Brain microvascular endothelial cell (primary cell): ENCODE data around the gene PRPS1.
A peak's percentile ranks its signal among the peaks of the same experiment; 100 is the strongest.

Source experiments
- DNase-seq: peaks from one replicate; pipeline ENCODE4 v3.0.0-alpha.2; 2020
- H3K27ac ChIP-seq: fragments of 250-450 bp; sonication (Bioruptor Pico); 2 replicates; pipeline ENCODE4 v1.5.1; 2020; ENCODE audit warnings: mild to moderate bottlenecking, moderate library complexity
- H3K27me3 ChIP-seq: fragments of 250-450 bp; sonication (Bioruptor Pico); replicated peaks from 2 replicates; pipeline ENCODE4 v1.5.1; 2020; ENCODE audit warnings: mild to moderate bottlenecking
- H3K36me3 ChIP-seq: fragments of 250-450 bp; sonication (Bioruptor Pico); replicated peaks from 2 replicates; pipeline ENCODE4 v1.5.1; 2020; ENCODE audit warnings: mild to moderate bottlenecking
- H3K4me3 ChIP-seq: 2 replicates; pipeline ENCODE4 v1.5.1; 2011; ENCODE audit warnings: low read depth, mild to moderate bottlenecking, control low read depth, low read length, moderate library complexity
- in situ Hi-C: cut with HindIII; loops from 2 replicates; pipeline ENCODE4 v1.10.0; 2017; ENCODE audit warnings: low sequenced_read_pairs, low pct_ligation_motif_present
- TF ChIP-seq, protein P1 (sequence below): IDR thresholded peaks from 2 replicates; pipeline ENCODE4 v1.5.1; 2011; ENCODE audit warnings: low read depth, mild to moderate bottlenecking, moderate library complexity, low read length, control low read depth, inconsistent platforms; ENCODE audit errors: missing control alignments

PRPS1 gene

DNA sequence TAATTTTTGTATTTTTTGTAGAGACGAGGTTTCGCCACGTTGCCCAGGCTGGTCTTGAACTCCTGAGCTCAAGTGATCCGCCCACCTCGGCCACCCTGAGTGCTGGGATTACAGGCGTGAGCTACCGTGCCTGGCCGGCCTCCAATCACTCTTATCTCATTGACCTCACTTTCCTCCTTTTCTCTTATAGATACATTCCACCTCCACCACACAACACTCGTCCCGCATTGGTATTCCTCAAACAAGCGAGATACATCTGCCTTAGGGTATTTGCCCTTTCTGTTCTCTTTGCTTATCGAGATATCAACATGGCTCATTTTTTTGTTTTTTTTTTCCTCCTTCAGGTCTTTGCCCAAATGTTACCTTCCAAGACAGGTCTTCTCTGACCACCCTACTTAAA, 1.8 kb upstream of the PRPS1 start:
- no peak for DNase-seq
- Histone ChIP-seq H3K27me3 (no peaks in the 10 kb centered on the region), H3K36me3 (no peaks in the 10 kb centered on the region), H3K27ac (no peak overlapping the region), H3K4me3 (no peak overlapping the region)
- in situ Hi-C loops, result no loop called here
- TF ChIP-seq, protein P1, sequence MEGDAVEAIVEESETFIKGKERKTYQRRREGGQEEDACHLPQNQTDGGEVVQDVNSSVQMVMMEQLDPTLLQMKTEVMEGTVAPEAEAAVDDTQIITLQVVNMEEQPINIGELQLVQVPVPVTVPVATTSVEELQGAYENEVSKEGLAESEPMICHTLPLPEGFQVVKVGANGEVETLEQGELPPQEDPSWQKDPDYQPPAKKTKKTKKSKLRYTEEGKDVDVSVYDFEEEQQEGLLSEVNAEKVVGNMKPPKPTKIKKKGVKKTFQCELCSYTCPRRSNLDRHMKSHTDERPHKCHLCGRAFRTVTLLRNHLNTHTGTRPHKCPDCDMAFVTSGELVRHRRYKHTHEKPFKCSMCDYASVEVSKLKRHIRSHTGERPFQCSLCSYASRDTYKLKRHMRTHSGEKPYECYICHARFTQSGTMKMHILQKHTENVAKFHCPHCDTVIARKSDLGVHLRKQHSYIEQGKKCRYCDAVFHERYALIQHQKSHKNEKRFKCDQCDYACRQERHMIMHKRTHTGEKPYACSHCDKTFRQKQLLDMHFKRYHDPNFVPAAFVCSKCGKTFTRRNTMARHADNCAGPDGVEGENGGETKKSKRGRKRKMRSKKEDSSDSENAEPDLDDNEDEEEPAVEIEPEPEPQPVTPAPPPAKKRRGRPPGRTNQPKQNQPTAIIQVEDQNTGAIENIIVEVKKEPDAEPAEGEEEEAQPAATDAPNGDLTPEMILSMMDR, result no peak

DNA sequence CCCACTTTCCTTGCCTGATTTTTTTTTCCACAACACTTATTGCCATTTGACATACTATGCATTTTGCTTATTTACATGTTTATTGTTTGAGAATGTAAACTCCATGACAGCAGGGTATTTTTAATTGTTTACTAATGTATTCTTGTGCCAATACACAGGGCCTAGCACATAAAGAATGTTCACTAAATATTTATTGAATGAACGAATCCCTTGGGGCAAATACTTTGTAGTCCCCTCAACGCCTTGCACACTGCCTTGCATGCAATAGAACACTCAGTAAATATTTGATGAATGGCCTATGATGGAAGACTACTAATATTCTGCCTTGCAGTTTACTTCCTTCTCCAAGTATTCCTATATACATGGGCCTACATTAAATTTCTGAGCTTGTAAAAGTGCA, 1.4 kb upstream of the PRPS1 start:
- no peaks in the 10 kb centered on the region for H3K36me3 ChIP-seq
- in situ Hi-C loops, result no loop called here
- no peak for DNase-seq
- H3K27me3 ChIP-seq, result no peaks in the 10 kb centered on the region
- no peak overlapping the region for H3K27ac ChIP-seq
- TF ChIP-seq, protein P1, result no peak
- no peak overlapping the region for H3K4me3 ChIP-seq

DNA sequence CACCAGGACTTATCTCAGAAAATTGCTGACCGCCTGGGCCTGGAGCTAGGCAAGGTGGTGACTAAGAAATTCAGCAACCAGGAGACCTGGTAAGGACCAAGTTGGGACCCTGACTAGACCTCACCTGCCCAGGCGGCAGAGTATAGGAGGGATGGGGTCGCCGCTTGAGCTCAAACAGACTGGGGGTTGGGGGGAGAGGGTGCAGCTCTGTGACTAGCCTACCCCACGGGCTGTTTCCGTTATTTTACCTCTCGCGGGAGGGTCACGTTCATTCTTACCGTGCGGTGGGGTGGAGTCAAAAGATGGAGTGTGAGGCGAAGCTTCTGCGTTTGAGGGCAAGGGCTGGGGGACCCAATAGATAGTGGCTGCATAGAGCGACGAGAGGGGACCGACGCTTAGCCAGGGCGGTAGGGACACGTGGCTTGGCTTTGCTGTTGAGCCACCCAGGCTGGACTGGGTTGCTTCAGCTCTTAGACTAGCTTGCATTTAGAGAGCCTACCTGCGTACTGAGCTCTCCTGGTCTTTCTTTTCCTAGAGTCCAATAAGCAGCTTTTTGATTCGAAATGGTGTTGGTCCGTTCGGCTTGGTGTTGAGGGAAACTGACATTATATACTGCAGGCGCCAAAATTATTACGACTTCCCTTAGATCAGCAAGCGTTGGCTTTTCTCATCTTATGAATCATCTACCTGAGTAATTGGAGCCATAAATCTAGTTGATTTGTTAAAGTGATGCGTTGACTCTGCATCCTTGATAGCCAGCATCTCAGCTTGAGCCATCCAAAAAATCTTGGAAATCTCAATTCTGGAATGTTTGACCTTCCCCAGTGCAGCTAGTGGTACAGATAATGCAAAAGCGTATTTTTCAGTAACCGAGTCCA, 591 bp downstream of the PRPS1 start:
- H3K36me3 ChIP-seq, result no peaks in the 10 kb centered on the region
- in situ Hi-C loops, result no loop called here
- peak overlapping the region; percentile 76 for H3K4me3 ChIP-seq
- peak; percentile 17 for DNase-seq
- peak overlapping the region; percentile 66 for H3K27ac ChIP-seq
- TF ChIP-seq, protein P1, result no peak
- no peaks in the 10 kb centered on the region for H3K27me3 ChIP-seq

- in situ Hi-C loops, result no loop called here
- Histone ChIP-seq H3K27me3 (no peaks in the 10 kb centered on the region), H3K27ac (no peak overlapping the region), H3K4me3 (peak overlapping the region; percentile 76), H3K36me3 (no peaks in the 10 kb centered on the region)
- TF ChIP-seq, protein P1, result peak; percentile 53
- peak; percentile 4 for DNase-seq
These were observed 1.2 kb downstream of the PRPS1 start for GRCh38 chrX:107629540-107629909.

DNA sequence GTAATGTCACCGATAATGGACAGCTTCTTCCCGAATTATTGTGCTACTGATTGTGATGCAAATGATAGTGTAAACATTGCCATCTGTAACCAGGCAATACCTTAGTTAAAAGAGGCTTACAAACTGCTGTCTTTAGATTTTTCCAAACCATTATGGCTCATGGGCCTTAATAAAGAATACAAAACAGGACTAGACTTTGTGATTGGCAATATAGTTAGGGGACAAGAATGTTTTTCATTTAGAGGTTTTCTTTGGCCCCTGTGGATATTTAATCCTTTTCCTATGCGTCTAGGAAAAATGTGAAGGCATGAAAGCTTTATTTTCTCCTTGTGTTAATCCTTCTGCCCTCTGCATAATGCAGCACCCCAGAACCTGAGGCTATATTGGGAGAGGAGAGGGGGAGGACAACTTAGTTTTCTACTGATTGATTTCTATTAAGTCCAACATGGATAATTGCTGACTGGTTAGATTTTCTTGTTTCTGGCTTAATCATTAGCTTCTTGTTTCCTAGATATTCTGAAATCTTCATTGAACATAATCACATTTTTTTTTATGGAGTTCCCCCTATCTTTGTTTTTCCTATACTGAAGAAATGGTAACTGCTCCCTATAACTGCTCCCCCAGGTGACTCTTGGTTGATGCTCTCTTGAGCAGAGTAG, 1.9 kb downstream of the PRPS1 start:
- Histone ChIP-seq H3K27me3 (no peaks in the 10 kb centered on the region), H3K4me3 (peak overlapping the region; percentile 76), H3K27ac (no peak overlapping the region), H3K36me3 (no peaks in the 10 kb centered on the region)
- DNase-seq, result no peak
- in situ Hi-C loops, result no loop called here
- TF ChIP-seq, protein P1, result no peak
